MM.1S (cell line): ENCODE data around the gene CHRND.

Experiments used
- DNase-seq: peaks from one replicate; pipeline ENCODE4 v3.0.0-alpha.2; 2015
- H2AFZ ChIP-seq: fragments of 300-600 bp; sonication (generic); 2 replicates; pipeline ENCODE4 v1.6.0; 2016; ENCODE audit warnings: antibody characterized with exemption, low read length
- H3F3A ChIP-seq: fragments of 300-600 bp; sonication (generic); 2 replicates; pipeline ENCODE4 v1.6.1; 2016; ENCODE audit warnings: mild to moderate bottlenecking, antibody characterized with exemption, low read length, moderate library complexity, mixed read lengths; ENCODE audit not compliant: insufficient read depth
- H3K27ac ChIP-seq: fragments of 300-600 bp; sonication (generic); 2 replicates; pipeline ENCODE4 v1.5.1; 2016; ENCODE audit warnings: mild to moderate bottlenecking, low read length
- H3K27me3 ChIP-seq: fragments of 300-600 bp; sonication (generic); replicated peaks from 2 replicates; pipeline ENCODE4 v1.6.0; 2016; ENCODE audit warnings: low read length; ENCODE audit not compliant: insufficient read depth
- H3K36me3 ChIP-seq: fragments of 300-600 bp; sonication (generic); replicated peaks from 2 replicates; pipeline ENCODE4 v1.6.1; 2016; ENCODE audit warnings: mild to moderate bottlenecking, low read length, mixed read lengths; ENCODE audit not compliant: insufficient read depth
- H3K4me1 ChIP-seq: fragments of 300-600 bp; sonication (generic); 2 replicates; pipeline ENCODE4 v1.6.1; 2016; ENCODE audit warnings: low read length, mixed read lengths
- H3K4me2 ChIP-seq: fragments of 300-600 bp; sonication (generic); 2 replicates; pipeline ENCODE4 v1.6.0; 2016; ENCODE audit warnings: low read depth, low read length
- H3K4me3 ChIP-seq: fragments of 300-600 bp; sonication (generic); 2 replicates; pipeline ENCODE4 v1.5.1; 2016; ENCODE audit warnings: low read length, mixed read lengths
- H3K79me2 ChIP-seq: fragments of 300-600 bp; sonication (generic); 2 replicates; pipeline ENCODE4 v1.6.1; 2016; ENCODE audit warnings: mixed run types, low read length, mixed read lengths
- H3K9ac ChIP-seq: fragments of 300-600 bp; sonication (generic); 2 replicates; pipeline ENCODE4 v1.6.1; 2016; ENCODE audit warnings: low read length, mixed read lengths
- H3K9me2 ChIP-seq: fragments of 300-600 bp; sonication (generic); replicated peaks from 2 replicates; pipeline ENCODE4 v1.6.1; 2016; ENCODE audit warnings: mild to moderate bottlenecking, low read length, mixed read lengths; ENCODE audit not compliant: insufficient read depth
- H3K9me3 ChIP-seq: fragments of 300-600 bp; sonication (generic); replicated peaks from 2 replicates; pipeline ENCODE4 v1.6.1; 2016; ENCODE audit warnings: mild to moderate bottlenecking, low read length, mixed read lengths; ENCODE audit not compliant: insufficient read depth
- H4K20me1 ChIP-seq: fragments of 300-600 bp; sonication (generic); 2 replicates; pipeline ENCODE4 v1.6.1; 2016; ENCODE audit warnings: mild to moderate bottlenecking, low read length, moderate library complexity, mixed read lengths; ENCODE audit not compliant: insufficient read depth
- EZH2 ChIP-seq: fragments of 300-600 bp; sonication (generic); optimal IDR thresholded peaks from 2 replicates; pipeline ENCODE3; 2017; ENCODE audit warnings: low read depth, mild to moderate bottlenecking, antibody characterized with exemption, low read length, mixed read lengths
- EZH2phosphoT487 ChIP-seq: fragments of 300-600 bp; sonication (generic); IDR thresholded peaks from 2 replicates; pipeline ENCODE4 v1.6.1; 2018; ENCODE audit warnings: antibody characterized with exemption, low read length
- TF ChIP-seq, protein P1 (sequence below): fragments of 300-600 bp; sonication (generic); IDR thresholded peaks from 2 replicates; pipeline ENCODE4 v1.5.1; 2016; ENCODE audit warnings: antibody characterized with exemption, low read length, mixed read lengths

The CHRND gene

DNA sequence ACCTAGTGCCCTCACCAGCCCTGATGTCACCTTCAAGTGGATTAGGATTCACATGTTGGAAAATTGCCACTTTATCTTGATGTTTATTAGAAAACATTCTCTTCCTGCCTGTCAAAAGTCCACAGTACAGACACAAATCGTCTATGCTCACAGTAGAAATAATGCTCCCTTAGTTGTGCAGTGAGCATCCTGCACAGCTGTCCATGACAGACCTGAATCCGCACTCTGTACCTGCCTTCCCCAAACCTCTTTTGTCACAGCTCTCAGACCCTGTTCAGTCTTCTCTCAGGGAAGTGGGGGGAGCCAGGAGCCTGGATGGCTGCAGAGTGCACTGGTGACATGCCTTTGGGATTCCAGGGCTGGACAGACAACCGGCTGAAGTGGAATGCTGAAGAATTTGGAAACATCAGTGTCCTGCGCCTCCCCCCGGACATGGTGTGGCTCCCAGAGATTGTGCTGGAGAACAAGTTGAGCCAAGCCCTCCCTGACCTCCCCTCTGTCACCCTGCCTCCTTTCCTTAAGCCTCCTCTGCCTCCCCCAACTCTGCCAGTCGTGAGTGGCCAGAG, 2.0 kb downstream of the CHRND start:
- DNase-seq = no peak
- peaks cover 20% of the 10 kb centered on the region for H3K27me3 ChIP-seq
- H3K4me1 ChIP-seq = no peaks in the 10 kb centered on the region
- H3K4me3 ChIP-seq = no peak overlapping the region
- no peaks in the 10 kb centered on the region for H3K9me2 ChIP-seq
- no peaks in the 10 kb centered on the region for H4K20me1 ChIP-seq
- TF ChIP-seq, protein P1, sequence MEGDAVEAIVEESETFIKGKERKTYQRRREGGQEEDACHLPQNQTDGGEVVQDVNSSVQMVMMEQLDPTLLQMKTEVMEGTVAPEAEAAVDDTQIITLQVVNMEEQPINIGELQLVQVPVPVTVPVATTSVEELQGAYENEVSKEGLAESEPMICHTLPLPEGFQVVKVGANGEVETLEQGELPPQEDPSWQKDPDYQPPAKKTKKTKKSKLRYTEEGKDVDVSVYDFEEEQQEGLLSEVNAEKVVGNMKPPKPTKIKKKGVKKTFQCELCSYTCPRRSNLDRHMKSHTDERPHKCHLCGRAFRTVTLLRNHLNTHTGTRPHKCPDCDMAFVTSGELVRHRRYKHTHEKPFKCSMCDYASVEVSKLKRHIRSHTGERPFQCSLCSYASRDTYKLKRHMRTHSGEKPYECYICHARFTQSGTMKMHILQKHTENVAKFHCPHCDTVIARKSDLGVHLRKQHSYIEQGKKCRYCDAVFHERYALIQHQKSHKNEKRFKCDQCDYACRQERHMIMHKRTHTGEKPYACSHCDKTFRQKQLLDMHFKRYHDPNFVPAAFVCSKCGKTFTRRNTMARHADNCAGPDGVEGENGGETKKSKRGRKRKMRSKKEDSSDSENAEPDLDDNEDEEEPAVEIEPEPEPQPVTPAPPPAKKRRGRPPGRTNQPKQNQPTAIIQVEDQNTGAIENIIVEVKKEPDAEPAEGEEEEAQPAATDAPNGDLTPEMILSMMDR = no peak
- no peak for TF ChIP-seq EZH2
- no peak for TF ChIP-seq EZH2phosphoT487
- no peak overlapping the region for H3K9ac ChIP-seq
- no peaks in the 10 kb centered on the region for H3K79me2 ChIP-seq
- no peak overlapping the region for H3K27ac ChIP-seq
- H3K36me3 ChIP-seq = no peaks in the 10 kb centered on the region
- no peak overlapping the region for H2AFZ ChIP-seq
- H3F3A ChIP-seq = no peaks in the 10 kb centered on the region
- H3K4me2 ChIP-seq = no peak overlapping the region
- no peaks in the 10 kb centered on the region for H3K9me3 ChIP-seq

DNA sequence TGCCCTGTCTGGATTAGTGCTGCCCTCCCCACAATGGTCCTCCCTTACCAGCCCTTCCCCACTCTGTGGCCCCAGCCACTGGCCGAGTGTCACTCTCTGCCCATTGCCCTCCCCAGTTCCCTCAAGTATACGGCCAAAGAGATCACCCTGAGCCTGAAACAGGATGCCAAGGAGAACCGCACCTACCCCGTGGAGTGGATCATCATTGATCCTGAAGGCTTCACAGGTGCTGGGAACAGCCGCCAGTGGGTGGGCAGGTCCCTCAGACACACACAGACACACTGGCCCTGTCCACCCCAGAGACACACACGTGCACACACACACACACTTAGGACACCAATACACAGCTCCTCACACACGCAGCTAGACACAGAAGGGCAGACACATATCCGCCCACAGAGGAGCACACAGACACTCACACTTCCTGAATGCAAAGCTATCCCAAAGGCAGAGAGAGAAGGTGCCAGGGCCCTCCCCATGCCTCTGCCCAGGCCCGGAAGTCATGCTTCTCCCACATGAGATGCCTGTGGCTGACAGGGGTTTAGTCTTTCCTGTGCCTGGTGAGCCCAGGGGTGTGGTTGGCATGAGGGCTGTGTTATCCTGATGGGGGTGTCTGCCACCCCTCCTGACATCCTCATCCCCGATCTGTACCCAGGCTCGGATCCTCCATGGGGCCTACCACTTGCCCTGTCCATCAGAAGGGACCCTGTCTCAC, 2.9 kb downstream of the CHRND start:
- no peak for TF ChIP-seq EZH2phosphoT487
- no peak for TF ChIP-seq EZH2
- TF ChIP-seq, protein P1 = no peak
- Histone ChIP-seq H3K9me2 (no peaks in the 10 kb centered on the region), H3K9me3 (no peaks in the 10 kb centered on the region), H3K27me3 (peaks cover 10% of the 10 kb centered on the region), H3K27ac (no peak overlapping the region), H3K36me3 (no peaks in the 10 kb centered on the region), H3K79me2 (no peaks in the 10 kb centered on the region), H2AFZ (no peak overlapping the region), H3K4me1 (no peaks in the 10 kb centered on the region), H3K9ac (no peak overlapping the region), H3K4me3 (no peak overlapping the region), H3K4me2 (no peak overlapping the region), H3F3A (no peaks in the 10 kb centered on the region), H4K20me1 (no peaks in the 10 kb centered on the region)
- no peak for DNase-seq

DNA sequence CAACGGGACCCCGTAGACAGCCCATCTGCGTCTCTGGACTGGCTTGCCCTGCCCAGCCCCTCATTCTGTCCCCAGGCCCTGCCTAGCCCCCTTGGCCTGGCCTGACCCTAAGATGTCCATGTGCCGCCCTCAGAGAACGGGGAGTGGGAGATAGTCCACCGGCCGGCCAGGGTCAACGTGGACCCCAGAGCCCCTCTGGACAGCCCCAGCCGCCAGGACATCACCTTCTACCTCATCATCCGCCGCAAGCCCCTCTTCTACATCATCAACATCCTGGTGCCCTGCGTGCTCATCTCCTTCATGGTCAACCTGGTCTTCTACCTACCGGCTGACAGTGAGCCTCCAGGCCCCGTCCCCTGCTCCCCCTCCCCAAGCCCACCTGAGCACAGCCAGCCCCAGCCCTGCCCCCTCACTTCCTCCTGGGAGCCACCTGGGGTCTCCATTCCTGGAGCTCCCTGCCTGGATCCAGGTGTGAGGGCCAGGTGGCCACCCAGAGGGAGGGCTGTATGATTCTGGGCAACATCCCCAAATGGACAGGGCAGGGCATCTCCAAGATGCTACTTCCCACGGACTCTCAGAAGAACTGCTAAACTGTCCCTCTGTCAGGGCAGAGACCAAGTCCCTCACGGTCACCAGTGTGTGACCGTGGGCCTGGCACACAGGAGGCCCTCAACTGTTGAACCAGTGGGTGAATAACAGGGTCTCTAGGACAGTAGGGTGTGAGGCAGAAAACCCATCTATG, 4.0 kb downstream of the CHRND start:
- no peaks in the 10 kb centered on the region for H3K9me3 ChIP-seq
- no peaks in the 10 kb centered on the region for H3F3A ChIP-seq
- no peaks in the 10 kb centered on the region for H4K20me1 ChIP-seq
- H2AFZ ChIP-seq = no peak overlapping the region
- no peak overlapping the region for H3K4me3 ChIP-seq
- H3K36me3 ChIP-seq = no peaks in the 10 kb centered on the region
- TF ChIP-seq, protein P1 = no peak
- TF ChIP-seq EZH2phosphoT487 (no peak), EZH2 (no peak)
- H3K9me2 ChIP-seq = no peaks in the 10 kb centered on the region
- H3K79me2 ChIP-seq = no peaks in the 10 kb centered on the region
- no peak overlapping the region for H3K9ac ChIP-seq
- no peak overlapping the region for H3K27ac ChIP-seq
- DNase-seq = no peak
- H3K4me2 ChIP-seq = no peak overlapping the region
- H3K27me3 ChIP-seq = no peaks in the 10 kb centered on the region
- H3K4me1 ChIP-seq = no peaks in the 10 kb centered on the region
